Subcutaneous abdominal adipose tissue (tissue), 5 donors: ENCODE data around the gene MICU2.

Experiments
- H3K27ac ChIP-seq: one replicate; pipeline ENCODE4 v1.7.0; 2013; ENCODE audit warnings: low read depth, mild to moderate bottlenecking, inconsistent platforms, low read length, moderate library complexity
- H3K27me3 ChIP-seq, 5 donors: one replicate each; pipeline ENCODE4 v1.7.0; 2013; ENCODE audit warnings: low read length in 5 of 5, inconsistent platforms in 1 of 5; ENCODE audit not compliant: control insufficient read depth in 5 of 5, insufficient read depth in 4 of 5
- H3K36me3 ChIP-seq, 5 donors: one replicate each; pipeline ENCODE4 v1.7.0; 2013; ENCODE audit warnings: low read length in 5 of 5; ENCODE audit not compliant: control insufficient read depth in 5 of 5, insufficient read depth in 5 of 5
- H3K4me1 ChIP-seq, 5 donors: one replicate each; pipeline ENCODE4 v1.7.0; 2013; ENCODE audit warnings: low read length in 5 of 5, mild to moderate bottlenecking in 3 of 5, moderate library complexity in 1 of 5; ENCODE audit not compliant: control insufficient read depth in 5 of 5, insufficient read depth in 5 of 5
- H3K4me3 ChIP-seq, 5 donors: one replicate each; pipeline ENCODE4 v1.7.0; 2013; ENCODE audit warnings: low read length in 5 of 5, low read depth in 1 of 5
- H3K9ac ChIP-seq, 5 donors: one replicate each; pipeline ENCODE4 v1.7.0; 2013; ENCODE audit warnings: low read length in 5 of 5, mild to moderate bottlenecking in 4 of 5, moderate library complexity in 3 of 5
- H3K9me3 ChIP-seq, 5 donors: one replicate each; pipeline ENCODE4 v1.7.0; 2013; ENCODE audit warnings: low read length in 5 of 5; ENCODE audit not compliant: control insufficient read depth in 5 of 5
- donor health status: healthy.
- donor health status: healthy.
- donor health status: healthy.
- donor health status: healthy.
- donor health status: healthy.

MICU2 gene, protein sequence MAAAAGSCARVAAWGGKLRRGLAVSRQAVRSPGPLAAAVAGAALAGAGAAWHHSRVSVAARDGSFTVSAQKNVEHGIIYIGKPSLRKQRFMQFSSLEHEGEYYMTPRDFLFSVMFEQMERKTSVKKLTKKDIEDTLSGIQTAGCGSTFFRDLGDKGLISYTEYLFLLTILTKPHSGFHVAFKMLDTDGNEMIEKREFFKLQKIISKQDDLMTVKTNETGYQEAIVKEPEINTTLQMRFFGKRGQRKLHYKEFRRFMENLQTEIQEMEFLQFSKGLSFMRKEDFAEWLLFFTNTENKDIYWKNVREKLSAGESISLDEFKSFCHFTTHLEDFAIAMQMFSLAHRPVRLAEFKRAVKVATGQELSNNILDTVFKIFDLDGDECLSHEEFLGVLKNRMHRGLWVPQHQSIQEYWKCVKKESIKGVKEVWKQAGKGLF

DNA sequence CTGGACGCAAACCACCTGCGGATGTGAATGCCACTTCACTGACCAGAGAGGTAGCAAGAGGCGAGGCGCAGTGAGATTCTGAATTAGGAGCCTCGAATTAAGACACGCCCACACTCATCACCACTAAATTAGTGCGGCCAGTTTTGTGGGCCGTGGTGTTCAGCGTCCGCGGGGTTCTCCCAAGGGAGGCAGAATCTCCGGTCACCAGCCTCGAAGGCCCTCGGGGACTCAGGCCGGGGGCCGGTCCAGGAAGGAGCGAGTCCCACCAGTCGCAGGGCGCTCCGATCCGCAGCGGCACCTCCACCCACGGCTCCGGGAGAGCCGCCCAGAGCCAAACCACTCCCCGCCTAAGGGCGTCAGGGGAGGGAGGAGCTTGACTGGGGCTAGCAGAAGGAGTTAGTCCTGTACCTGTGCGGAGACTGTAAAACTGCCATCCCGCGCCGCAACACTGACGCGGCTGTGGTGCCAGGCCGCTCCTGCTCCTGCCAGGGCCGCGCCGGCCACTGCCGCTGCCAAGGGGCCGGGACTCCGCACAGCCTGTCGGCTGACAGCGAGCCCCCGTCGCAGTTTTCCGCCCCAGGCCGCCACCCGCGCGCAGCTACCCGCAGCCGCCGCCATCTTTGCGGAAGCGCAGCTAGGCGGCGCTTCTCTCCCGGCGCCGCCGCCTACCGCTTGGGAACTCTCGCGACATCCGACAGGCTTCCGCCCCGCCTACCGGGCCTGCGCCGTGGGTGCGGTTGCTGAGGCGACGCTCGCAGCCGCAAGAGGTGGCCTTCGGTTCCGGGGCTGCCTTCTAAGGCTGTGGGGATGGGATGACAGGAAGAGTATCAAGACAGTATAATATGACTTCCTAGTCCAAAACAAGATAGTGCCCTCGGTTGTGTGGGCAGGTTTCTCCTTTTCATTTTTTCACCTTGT is at the start of gene MICU2:
Gene MICU2 (minus strand): TSS at position 640 of the 918 bp plus-strand sequence. CDS start 22 bp downstream, at position 618.
- Histone ChIP-seq H3K27ac (peak within 1 kb of the TSS; percentile 90), H3K4me1 (peaks cover 0 to 13% (median 9%) of the 10 kb centered on the region in 5 donors), H3K9me3 (no peaks in the 10 kb centered on the region), H3K27me3 (peaks cover 0 to 5% (median 3%) of the 10 kb centered on the region in 5 donors), H3K9ac (peak within 1 kb of the TSS; percentile 71 to 95 (median 87)), H3K36me3 (no peaks in the 10 kb centered on the region), H3K4me3 (peak within 1 kb of the TSS; percentile 91 to 96 (median 93))

DNA sequence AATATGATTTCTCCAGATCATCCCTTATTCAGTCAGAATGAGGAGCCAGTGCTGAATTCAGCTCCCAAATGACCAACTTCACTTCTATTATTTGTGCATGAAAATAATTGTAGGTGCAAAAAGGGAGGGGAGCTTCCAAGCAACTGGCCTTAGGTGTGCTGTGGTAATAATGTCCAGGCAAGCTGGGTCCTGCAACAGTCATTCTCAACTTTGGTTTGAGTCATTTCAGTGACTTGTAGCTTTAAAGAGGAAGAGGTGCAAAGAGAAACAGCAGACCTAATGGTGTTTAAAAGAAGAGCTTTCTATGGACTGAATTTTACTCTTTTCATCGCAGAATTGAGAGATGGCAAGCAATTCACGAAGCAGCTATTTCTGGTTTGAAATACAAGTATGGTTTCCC is 37.7 kb upstream of the MICU2 start:
- Histone ChIP-seq H3K27me3 (peaks cover 0 to 13% (median 9%) of the 10 kb centered on the region in 5 donors), H3K9me3 (peaks cover 0 to 4% (median 0%) of the 10 kb centered on the region in 5 donors), H3K36me3 (no peaks in the 10 kb centered on the region), H3K27ac (no peak overlapping the region), H3K4me3 (no peak overlapping the region), H3K9ac (no peak overlapping the region), H3K4me1 (no peaks in the 10 kb centered on the region)

DNA sequence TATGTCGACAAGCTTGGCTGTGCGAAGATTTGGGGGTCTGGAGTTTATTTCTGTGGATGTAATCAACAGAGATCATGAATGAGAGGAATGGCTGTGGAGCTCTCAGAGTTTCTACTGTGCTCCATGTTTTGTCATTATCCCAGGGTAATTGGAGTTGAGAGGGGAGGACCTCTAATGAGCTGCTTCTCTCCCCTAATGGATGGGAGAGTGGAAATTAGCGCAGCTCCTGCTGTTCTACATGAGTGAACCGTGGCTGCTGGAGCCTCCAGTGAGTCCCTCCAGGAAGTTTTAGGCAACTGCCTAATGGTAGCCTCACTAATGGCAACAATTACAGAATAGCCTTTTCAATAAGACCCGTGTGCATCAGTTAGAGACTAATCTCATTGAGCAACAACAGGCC is 35.6 kb upstream of the MICU2 start:
- H3K9me3 ChIP-seq = peaks cover 0 to 4% (median 0%) of the 10 kb centered on the region in 5 donors
- H3K27ac ChIP-seq = no peak overlapping the region
- no peaks in the 10 kb centered on the region for H3K4me1 ChIP-seq
- H3K36me3 ChIP-seq = no peaks in the 10 kb centered on the region
- peaks cover 0 to 17% (median 6%) of the 10 kb centered on the region in 5 donors for H3K27me3 ChIP-seq
- H3K9ac ChIP-seq = no peak overlapping the region
- no peak overlapping the region for H3K4me3 ChIP-seq

DNA sequence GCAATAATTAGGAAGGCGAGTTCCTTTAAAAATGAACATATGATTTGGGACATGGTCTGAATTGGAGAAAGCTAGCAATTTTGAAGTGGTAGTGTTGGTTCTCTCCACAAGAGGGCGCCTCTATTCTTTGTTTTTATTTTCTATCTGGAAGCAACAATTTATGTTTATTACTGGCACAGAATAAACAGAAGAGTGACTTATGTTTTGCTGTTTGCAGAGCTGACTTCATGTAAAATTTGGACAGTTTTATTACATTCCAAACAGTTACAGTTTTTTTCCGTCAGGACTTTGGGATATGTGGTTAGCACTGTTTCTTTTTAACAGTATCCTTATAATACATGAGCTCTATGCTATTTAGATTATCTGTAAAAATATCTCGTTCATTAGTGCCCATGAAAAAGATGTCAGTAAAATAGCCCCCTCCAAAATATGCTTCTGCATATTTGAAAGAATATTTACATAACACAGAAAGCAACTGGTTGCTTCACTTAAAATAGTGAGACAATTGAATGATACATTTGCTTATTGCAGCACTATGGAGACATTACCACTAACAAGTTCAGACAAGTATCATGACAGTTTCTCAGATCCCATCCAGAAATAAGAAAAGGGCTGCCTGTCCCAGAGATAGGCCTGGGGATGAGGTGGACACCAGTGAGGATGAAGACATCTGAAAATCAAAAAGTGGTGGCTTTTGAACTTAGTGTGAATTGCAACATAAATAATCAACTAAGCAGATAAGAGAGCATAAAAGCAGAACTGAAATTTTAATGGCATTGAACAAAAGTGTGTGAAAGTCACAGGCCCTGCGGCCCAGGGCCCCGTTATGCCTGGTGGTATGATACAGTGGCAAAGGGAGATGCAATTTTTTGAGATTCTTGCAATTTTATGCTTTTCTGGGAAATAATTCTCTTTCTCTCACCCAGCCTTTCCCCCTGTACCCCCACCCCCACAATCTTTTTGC is 34.6 kb upstream of the MICU2 start:
- no peaks in the 10 kb centered on the region for H3K9me3 ChIP-seq
- H3K9ac ChIP-seq = no peak overlapping the region
- peaks cover 0 to 17% (median 6%) of the 10 kb centered on the region in 5 donors for H3K27me3 ChIP-seq
- no peaks in the 10 kb centered on the region for H3K4me1 ChIP-seq
- H3K36me3 ChIP-seq = no peaks in the 10 kb centered on the region
- no peak overlapping the region for H3K4me3 ChIP-seq
- no peak overlapping the region for H3K27ac ChIP-seq

DNA sequence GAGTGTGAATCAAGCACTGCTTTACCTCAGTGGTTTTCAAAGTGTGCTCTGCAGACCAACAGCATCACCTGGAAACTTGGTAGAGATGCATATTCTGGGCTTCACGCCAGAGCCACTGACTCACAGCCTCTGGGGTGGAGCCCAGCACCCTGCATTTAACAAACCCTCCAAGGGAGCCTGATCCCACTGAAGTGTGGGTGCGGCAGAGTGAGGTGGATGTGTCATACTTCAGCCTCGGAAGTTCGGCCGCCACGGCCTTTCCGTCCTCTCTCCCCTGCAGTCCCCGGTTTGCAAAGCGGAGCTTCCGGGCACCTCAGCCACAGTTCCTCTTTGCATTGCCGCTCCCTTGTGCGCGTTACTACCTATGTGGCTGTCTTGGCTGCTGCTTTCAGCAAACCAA is 33.3 kb upstream of the MICU2 start:
- H3K27ac ChIP-seq = no peak overlapping the region
- H3K9me3 ChIP-seq = no peaks in the 10 kb centered on the region
- no peak overlapping the region for H3K9ac ChIP-seq
- H3K36me3 ChIP-seq = no peaks in the 10 kb centered on the region
- no peaks in the 10 kb centered on the region for H3K4me1 ChIP-seq
- peaks cover 0 to 17% (median 6%) of the 10 kb centered on the region in 5 donors for H3K27me3 ChIP-seq
- no peak overlapping the region for H3K4me3 ChIP-seq

DNA sequence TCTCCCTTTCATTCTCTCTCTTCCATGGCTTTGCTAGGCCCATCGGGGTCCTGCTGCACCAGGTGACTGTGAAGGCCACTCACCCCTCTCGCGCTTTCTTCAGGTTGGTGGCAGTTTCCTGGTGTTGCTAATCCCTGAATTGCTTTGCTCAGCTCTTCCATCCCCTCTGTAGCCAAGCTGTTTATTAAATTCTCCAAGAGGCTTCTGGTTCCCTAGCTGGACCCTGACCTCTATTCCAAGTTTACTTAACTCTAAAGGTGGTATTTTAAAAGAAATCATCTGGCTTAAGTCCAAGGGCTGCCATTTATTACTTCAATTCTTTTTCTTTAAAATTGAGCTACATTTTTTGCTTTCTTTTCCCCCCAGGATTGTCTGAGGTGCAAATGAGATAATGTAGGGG is 32.7 kb upstream of the MICU2 start:
- peaks cover 0 to 2% (median 0%) of the 10 kb centered on the region in 5 donors for H3K9me3 ChIP-seq
- H3K9ac ChIP-seq = no peak overlapping the region
- no peaks in the 10 kb centered on the region for H3K36me3 ChIP-seq
- H3K27ac ChIP-seq = no peak overlapping the region
- H3K4me1 ChIP-seq = no peaks in the 10 kb centered on the region
- H3K27me3 ChIP-seq = peaks cover 0 to 17% (median 6%) of the 10 kb centered on the region in 5 donors
- no peak overlapping the region for H3K4me3 ChIP-seq

DNA sequence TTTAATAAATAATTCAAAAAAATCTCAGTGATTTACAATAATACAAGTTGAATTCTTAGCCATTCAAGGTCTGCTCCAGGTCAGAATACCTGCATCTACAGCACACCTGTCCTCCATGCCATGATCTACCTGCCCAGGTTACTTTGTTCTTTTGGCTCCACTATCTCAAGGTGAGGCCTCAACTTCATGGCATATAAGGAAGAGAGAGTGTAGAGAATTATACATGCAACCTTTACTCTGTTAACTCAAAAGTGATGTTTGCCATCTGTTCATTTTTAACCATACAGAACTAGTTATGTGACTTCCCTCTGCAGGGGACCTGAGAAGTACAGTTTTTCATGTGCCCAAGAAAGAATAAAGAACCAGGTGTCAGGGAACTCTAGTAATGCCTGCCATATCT is 28.2 kb upstream of the MICU2 start:
- no peaks in the 10 kb centered on the region for H3K4me1 ChIP-seq
- no peak overlapping the region for H3K9ac ChIP-seq
- H3K36me3 ChIP-seq = no peaks in the 10 kb centered on the region
- peaks cover 0 to 7% (median 3%) of the 10 kb centered on the region in 5 donors for H3K9me3 ChIP-seq
- peaks cover 0 to 6% (median under 1%) of the 10 kb centered on the region in 5 donors for H3K27me3 ChIP-seq
- H3K27ac ChIP-seq = no peak overlapping the region
- no peak overlapping the region for H3K4me3 ChIP-seq

DNA sequence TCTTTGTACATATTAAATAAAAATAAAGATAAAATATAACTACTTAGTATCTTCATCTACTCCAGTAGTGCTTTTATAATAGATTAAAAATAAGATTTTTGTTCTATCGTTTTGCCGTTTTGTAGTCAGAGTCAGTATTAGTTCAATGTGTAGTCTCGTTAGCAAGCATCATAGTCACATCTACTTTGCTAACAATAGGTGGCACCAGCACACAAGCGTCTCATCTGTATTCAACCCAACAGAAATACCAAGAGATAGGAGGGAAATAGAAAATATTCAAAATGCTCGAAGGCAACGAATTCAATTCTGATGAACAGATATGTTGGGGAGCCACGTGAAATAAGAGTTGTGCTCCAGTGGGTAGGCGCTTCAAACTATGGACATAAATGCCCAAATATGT is 21.4 kb upstream of the MICU2 start:
- Histone ChIP-seq H3K9ac (no peak overlapping the region), H3K4me3 (no peak overlapping the region), H3K4me1 (no peaks in the 10 kb centered on the region), H3K27me3 (peaks cover 0 to 3% (median 0%) of the 10 kb centered on the region in 5 donors), H3K9me3 (peaks cover 0 to under 1% (median 0%) of the 10 kb centered on the region in 5 donors), H3K27ac (no peak overlapping the region), H3K36me3 (no peaks in the 10 kb centered on the region)

DNA sequence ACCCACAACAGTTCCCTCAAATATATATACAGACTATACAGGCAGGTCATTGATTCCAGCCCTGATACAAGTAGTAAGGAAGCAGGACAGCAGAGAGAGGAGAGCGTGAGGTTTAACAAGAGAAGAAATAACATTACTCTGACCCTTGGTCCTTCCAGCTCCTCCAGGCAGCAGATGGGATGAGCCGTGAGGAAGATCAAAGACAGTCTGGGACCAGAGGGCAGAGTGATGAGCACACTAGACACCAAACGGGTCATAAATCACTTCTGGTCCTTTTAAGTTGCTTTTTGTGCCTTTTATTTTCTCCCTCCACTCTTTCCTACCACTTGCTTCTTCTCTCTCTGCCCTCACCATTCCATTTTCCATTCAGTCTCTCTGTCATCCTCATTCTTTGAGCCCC is 16.9 kb upstream of the MICU2 start:
- H3K36me3 ChIP-seq = no peaks in the 10 kb centered on the region

More for the DNA sequence above, 16.9 kb upstream of the MICU2 start:
- no peaks in the 10 kb centered on the region for H3K9me3 ChIP-seq
- H3K27me3 ChIP-seq = peaks cover 0 to 10% (median 5%) of the 10 kb centered on the region in 5 donors
- H3K4me1 ChIP-seq = no peaks in the 10 kb centered on the region
- no peak overlapping the region for H3K27ac ChIP-seq
- H3K4me3 ChIP-seq = no peak overlapping the region
- no peak overlapping the region for H3K9ac ChIP-seq
